Measurements from ENCODE around the gene SOHLH1.

SOHLH1 gene

GRCh38 chr9:135715056-135715595 is 15.8 kb upstream of the SOHLH1 start:
- no peak for TF ChIP-seq SIN3A (IDR thresholded peaks at IDR 0.05; ENCODE audit: borderline replicate concordance, insufficient read depth, low read length)
- no peak for TF ChIP-seq FOXP2 (optimal IDR thresholded peaks at IDR 0.05; ENCODE audit: borderline replicate concordance, extremely low read depth, extremely low read length, insufficient read depth)
- TF ChIP-seq POLR2AphosphoS5 (IDR thresholded peaks at IDR 0.05; ENCODE audit: low read depth, low read length) = no peak
- TF ChIP-seq REST (IDR thresholded peaks at IDR 0.05; ENCODE audit: insufficient read depth in 1 of 2, low read depth in 2 of 2, low read length in 2 of 2) = no peak
- TF ChIP-seq TAF1 (IDR thresholded peaks at IDR 0.05; ENCODE audit: borderline replicate concordance, insufficient read depth, low read length) = no peak

GRCh38 chr9:135714242-135715055 is 15.2 kb upstream of the SOHLH1 start:
- TF ChIP-seq POLR2AphosphoS5 (IDR thresholded peaks at IDR 0.05; ENCODE audit: low read depth, low read length) (no peak), TAF1 (IDR thresholded peaks at IDR 0.05; ENCODE audit: borderline replicate concordance, insufficient read depth, low read length) (no peak), REST (IDR thresholded peaks at IDR 0.05; ENCODE audit: insufficient read depth in 1 of 2, low read depth in 2 of 2, low read length in 2 of 2) (peak; percentile 89 to 96)

- TF ChIP-seq POLR2AphosphoS5 (IDR thresholded peaks at IDR 0.05; ENCODE audit: low read depth, low read length) (no peak), REST (IDR thresholded peaks at IDR 0.05; ENCODE audit: insufficient read depth in 1 of 2, low read depth in 2 of 2, low read length in 2 of 2) (no peak), SIN3A (IDR thresholded peaks at IDR 0.05; ENCODE audit: borderline replicate concordance, insufficient read depth, low read length) (no peak), FOXP2 (optimal IDR thresholded peaks at IDR 0.05; ENCODE audit: borderline replicate concordance, extremely low read depth, extremely low read length, insufficient read depth) (no peak), TAF1 (IDR thresholded peaks at IDR 0.05; ENCODE audit: borderline replicate concordance, insufficient read depth, low read length) (no peak)
Observed at GRCh38 chr9:135712613-135713295, 13.5 kb upstream of the SOHLH1 start.

- TF ChIP-seq POLR2AphosphoS5 (IDR thresholded peaks at IDR 0.05; ENCODE audit: low read depth, low read length) (no peak), REST (IDR thresholded peaks at IDR 0.05; ENCODE audit: insufficient read depth in 1 of 2, low read depth in 2 of 2, low read length in 2 of 2) (no peak), TAF1 (IDR thresholded peaks at IDR 0.05; ENCODE audit: borderline replicate concordance, insufficient read depth, low read length) (no peak), SIN3A (IDR thresholded peaks at IDR 0.05; ENCODE audit: borderline replicate concordance, insufficient read depth, low read length) (no peak), FOXP2 (optimal IDR thresholded peaks at IDR 0.05; ENCODE audit: borderline replicate concordance, extremely low read depth, extremely low read length, insufficient read depth) (no peak)
Observed at GRCh38 chr9:135711881-135712280, 12.6 kb upstream of the SOHLH1 start.

Data from PFSK-1 (cell line).